HL-60 (cell line): ENCODE measurements around the gene CENPM.

ENCODE experiments used
- TF ChIP-seq, protein P1 (sequence below): IDR thresholded peaks from one replicate; pipeline ENCODE4 v1.5.1; 2011; ENCODE audit warnings: low read length, control low read depth, inconsistent platforms; ENCODE audit not compliant: insufficient read depth
- TF ChIP-seq, protein P2 (sequence below): IDR thresholded peaks from 2 replicates; pipeline ENCODE4 v1.6.1; 2012; ENCODE audit warnings: low read depth; ENCODE audit not compliant: insufficient replicate concordance

DNA sequence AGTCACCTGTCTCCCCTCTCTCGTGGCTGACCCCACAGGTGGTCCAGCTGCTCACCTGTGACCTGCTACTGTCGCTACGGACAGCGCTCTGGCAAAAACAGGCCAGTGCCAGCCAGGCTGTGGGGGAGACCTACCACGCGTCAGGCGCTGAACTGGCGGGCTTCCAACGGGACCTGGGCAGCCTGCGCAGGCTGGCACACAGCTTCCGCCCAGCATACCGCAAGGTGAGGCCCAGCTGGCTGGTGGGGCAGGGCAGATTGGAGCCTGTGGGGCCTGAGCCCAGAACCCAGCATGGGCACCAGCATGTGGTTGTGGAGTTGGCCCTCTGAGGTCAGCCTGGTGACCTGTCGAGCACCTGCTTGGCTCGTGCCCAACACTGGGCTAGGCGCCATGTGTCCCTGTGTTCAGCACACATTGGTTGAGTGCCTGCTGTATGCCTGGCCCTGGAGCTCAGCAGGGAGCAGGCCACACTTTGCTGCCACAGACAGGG, 44.0 kb downstream of the CENPM start:
- TF ChIP-seq, protein P1, sequence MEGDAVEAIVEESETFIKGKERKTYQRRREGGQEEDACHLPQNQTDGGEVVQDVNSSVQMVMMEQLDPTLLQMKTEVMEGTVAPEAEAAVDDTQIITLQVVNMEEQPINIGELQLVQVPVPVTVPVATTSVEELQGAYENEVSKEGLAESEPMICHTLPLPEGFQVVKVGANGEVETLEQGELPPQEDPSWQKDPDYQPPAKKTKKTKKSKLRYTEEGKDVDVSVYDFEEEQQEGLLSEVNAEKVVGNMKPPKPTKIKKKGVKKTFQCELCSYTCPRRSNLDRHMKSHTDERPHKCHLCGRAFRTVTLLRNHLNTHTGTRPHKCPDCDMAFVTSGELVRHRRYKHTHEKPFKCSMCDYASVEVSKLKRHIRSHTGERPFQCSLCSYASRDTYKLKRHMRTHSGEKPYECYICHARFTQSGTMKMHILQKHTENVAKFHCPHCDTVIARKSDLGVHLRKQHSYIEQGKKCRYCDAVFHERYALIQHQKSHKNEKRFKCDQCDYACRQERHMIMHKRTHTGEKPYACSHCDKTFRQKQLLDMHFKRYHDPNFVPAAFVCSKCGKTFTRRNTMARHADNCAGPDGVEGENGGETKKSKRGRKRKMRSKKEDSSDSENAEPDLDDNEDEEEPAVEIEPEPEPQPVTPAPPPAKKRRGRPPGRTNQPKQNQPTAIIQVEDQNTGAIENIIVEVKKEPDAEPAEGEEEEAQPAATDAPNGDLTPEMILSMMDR: no peak
- TF ChIP-seq, protein P2, sequence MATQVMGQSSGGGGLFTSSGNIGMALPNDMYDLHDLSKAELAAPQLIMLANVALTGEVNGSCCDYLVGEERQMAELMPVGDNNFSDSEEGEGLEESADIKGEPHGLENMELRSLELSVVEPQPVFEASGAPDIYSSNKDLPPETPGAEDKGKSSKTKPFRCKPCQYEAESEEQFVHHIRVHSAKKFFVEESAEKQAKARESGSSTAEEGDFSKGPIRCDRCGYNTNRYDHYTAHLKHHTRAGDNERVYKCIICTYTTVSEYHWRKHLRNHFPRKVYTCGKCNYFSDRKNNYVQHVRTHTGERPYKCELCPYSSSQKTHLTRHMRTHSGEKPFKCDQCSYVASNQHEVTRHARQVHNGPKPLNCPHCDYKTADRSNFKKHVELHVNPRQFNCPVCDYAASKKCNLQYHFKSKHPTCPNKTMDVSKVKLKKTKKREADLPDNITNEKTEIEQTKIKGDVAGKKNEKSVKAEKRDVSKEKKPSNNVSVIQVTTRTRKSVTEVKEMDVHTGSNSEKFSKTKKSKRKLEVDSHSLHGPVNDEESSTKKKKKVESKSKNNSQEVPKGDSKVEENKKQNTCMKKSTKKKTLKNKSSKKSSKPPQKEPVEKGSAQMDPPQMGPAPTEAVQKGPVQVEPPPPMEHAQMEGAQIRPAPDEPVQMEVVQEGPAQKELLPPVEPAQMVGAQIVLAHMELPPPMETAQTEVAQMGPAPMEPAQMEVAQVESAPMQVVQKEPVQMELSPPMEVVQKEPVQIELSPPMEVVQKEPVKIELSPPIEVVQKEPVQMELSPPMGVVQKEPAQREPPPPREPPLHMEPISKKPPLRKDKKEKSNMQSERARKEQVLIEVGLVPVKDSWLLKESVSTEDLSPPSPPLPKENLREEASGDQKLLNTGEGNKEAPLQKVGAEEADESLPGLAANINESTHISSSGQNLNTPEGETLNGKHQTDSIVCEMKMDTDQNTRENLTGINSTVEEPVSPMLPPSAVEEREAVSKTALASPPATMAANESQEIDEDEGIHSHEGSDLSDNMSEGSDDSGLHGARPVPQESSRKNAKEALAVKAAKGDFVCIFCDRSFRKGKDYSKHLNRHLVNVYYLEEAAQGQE: no peak
